Hippocampal formation (tissue), 2 donors: ENCODE data around the gene TMEM92.

ENCODE experiments used
- DNase-seq, 2 donors: peaks; one replicate each; lab custom pipeline; 2025; lab: John Stamatoyannopoulos, UW

The TMEM92 gene

DNA sequence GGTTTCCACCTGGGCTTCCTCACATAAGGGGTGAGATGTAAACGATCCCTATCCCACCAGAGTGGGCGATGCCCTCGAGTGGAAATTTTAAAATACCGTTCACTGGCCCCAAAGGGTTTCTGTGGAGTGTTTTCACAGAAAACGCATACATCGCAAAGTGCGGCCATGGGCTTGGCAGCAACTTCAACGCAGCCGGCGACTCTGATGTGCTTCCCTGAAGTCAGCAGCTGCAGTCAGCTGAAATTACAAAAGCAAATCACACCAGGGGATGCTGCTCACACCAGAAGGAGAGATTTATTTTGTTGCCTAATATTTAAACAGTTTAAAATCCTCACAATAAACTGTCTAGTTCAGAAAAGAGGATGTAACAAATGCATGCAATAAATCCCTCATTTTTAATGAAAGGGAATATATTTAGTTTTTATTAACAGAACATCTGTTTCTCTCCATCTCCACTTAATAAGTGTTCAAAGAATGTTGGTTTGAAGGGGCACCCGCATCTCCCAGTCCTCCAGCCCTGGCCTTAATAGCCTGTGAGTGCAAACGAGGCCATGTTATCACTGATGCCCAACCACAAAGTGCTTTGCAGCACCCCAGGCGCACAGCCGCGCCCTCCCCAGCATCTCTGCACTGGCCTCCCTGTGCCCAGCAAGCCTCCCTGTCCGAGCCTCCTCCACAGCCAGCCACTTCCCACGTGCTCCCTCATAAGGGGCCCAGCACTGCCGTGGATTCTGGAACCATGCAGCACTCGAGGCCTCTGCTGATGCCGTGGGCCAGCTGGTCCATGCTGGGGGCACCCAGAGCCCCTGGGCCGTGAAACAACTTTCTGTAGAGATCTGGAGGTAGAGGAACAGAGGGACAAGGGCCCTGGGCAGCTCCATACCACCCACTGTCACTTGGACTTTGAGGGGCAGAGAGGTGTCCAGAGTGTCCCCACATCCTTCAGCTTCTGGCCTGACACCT, 54.4 kb downstream of the TMEM92 start:
- DNase-seq = no peak

GRCh38 chr17:50329716-50330115, 55.5 kb downstream of the TMEM92 start:
- no peak for DNase-seq

DNA sequence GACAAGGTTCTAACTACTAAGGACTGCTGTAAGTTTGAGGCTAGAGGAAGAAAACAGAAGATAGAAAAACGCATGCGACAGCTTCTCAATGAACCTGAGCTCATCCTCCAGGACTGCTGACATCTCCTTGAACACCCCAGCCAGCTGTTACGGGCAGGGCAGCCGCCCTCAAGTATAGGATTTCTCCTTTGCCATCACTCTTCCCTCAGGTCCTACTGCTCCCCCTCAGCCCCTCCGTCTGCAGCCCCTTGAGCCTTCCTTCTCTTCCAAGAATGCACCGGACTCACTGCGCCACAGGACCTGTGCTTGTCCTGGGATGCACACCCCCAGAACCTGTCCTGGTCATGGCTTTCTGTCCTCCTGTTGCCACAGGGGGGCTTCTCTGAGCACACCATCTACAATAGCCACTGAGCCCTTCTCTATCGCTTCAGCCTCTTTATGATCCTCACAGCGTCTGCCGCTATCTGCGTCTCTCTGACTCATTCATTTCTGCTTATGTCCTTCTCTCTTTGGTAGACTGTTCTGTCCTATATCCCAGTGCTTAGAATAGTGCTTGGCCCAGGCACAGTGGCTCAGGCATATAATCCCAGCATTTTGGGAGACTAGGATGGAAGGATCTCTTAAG, 56.0 kb downstream of the TMEM92 start:
- DNase-seq = no peak
